Eye (tissue), 1 donor: ENCODE data around the gene CBLN4.

Experiments used
- DNase-seq: peaks from one replicate; pipeline ENCODE4 v3.0.0-alpha.2; 2015

CBLN4 gene

GRCh38 chr20:56005389-56005715 is at the start of gene CBLN4:
CBLN4 (minus strand) TSS chr20:56005519; CDS start chr20:56004171, 1,348 bp downstream.
- peak; percentile 33 for DNase-seq

- DNase-seq, result no peak
These were observed 37.9 kb upstream of the CBLN4 start for GRCh38 chr20:56043227-56043626.

- DNase-seq, result no peak
These were observed 26.9 kb upstream of the CBLN4 start for GRCh38 chr20:56032251-56032650.

- DNase-seq, result no peak
These were observed 13.4 kb upstream of the CBLN4 start for GRCh38 chr20:56018716-56019115.

GRCh38 chr20:56018194-56018593 is 12.9 kb upstream of the CBLN4 start:
- DNase-seq, result no peak

- no peak for DNase-seq
These were observed 12.2 kb upstream of the CBLN4 start for GRCh38 chr20:56017560-56017959.

- DNase-seq, result no peak
These were observed 9.7 kb upstream of the CBLN4 start for GRCh38 chr20:56014998-56015397.

GRCh38 chr20:56014151-56014550 is 8.8 kb upstream of the CBLN4 start:
- DNase-seq, result no peak

- DNase-seq, result peak; percentile 42
These were observed 519 bp downstream of the CBLN4 start for GRCh38 chr20:56004611-56005388.

GRCh38 chr20:56004007-56004406 is 1.3 kb downstream of the CBLN4 start:
- DNase-seq, result peak; percentile 76

- peak; percentile 16 for DNase-seq
These were observed 2.2 kb downstream of the CBLN4 start for GRCh38 chr20:56002908-56003800.

GRCh38 chr20:56001890-56002289 is 3.4 kb downstream of the CBLN4 start:
- DNase-seq, result no peak

- no peak for DNase-seq
These were observed 4.1 kb downstream of the CBLN4 start for GRCh38 chr20:56001106-56001785.

- no peak for DNase-seq
These were observed 26.8 kb downstream of the CBLN4 start for GRCh38 chr20:55978550-55978949.

- DNase-seq, result peak; percentile 38
These were observed 27.4 kb downstream of the CBLN4 start for GRCh38 chr20:55977690-55978459.

GRCh38 chr20:55974491-55975202 is 30.7 kb downstream of the CBLN4 start:
- peak; percentile 9 for DNase-seq

- no peak for DNase-seq
These were observed 40.5 kb downstream of the CBLN4 start for GRCh38 chr20:55964790-55965189.

GRCh38 chr20:55961376-55962330 is 43.7 kb downstream of the CBLN4 start:
- no peak for DNase-seq

GRCh38 chr20:55953201-55953600 is 52.1 kb downstream of the CBLN4 start:
- DNase-seq, result no peak

- no peak for DNase-seq
These were observed 57.6 kb downstream of the CBLN4 start for GRCh38 chr20:55947701-55948100.
